HepG2 (cell line): ENCODE results near the gene DUSP12. TPM values are rescaled to one million over a fixed set of nuclear protein-coding genes. Genes with fewer than 3 reads are reported as not detected.

Experiments used
- CBX2 ChIP-seq, 2 experiments: fragments of 200-600 bp in 1 of 2; sonication (generic); formaldehyde crosslinking in 1 of 2; IDR thresholded peaks; 2 replicates each; pipeline versions ENCODE4 v1.7.0 to v1.8.1; 2018 to 2022; ENCODE audit warnings: low read depth in 2 of 2, low read length in 1 of 2, mild to moderate bottlenecking in 1 of 2, missing genetic modification reagents in 1 of 2
- ETV5 ChIP-seq: IDR thresholded peaks from 2 replicates; pipeline ENCODE4 v1.6.1; 2018; ENCODE audit warnings: missing biosample characterization, missing genetic modification reagents, inconsistent platforms, borderline replicate concordance
- EZH2 ChIP-seq: conservative IDR thresholded peaks from 2 replicates; pipeline ENCODE4 v1.6.1; 2012; ENCODE audit warnings: mild to moderate bottlenecking, low read depth, low read length, moderate library complexity
- FOXO1 ChIP-seq: sonication (generic); formaldehyde crosslinking; IDR thresholded peaks from 2 replicates; pipeline ENCODE4 v1.4.0; 2020; ENCODE audit warnings: missing genetic modification reagents
- GABPA ChIP-seq, 2 experiments: IDR thresholded peaks; 2 replicates each; pipeline ENCODE4 v1.6.1; 2011 to 2016; ENCODE audit warnings: low read depth in 2 of 2, low read length in 1 of 2, missing biosample characterization in 1 of 2, missing genetic modification characterization in 1 of 2
- GTF3A ChIP-seq: sonication (generic); formaldehyde crosslinking; conservative IDR thresholded peaks from 2 replicates; pipeline ENCODE4 v1.4.0; 2020; ENCODE audit warnings: mild to moderate bottlenecking, missing genetic modification reagents
- HMGA1 ChIP-seq: sonication (generic); formaldehyde crosslinking; conservative IDR thresholded peaks from 2 replicates; pipeline ENCODE4 v1.4.0; 2020; ENCODE audit warnings: missing genetic modification reagents
- HNRNPLL ChIP-seq: fragments of 200-400 bp; formaldehyde crosslinking; IDR thresholded peaks from 2 replicates; pipeline ENCODE4 v1.6.1; 2017; ENCODE audit warnings: mild to moderate bottlenecking, low read depth, low read length; ENCODE audit not compliant: poor library complexity, severe bottlenecking
- RBFOX2 ChIP-seq: fragments of 200-400 bp; formaldehyde crosslinking; IDR thresholded peaks from 2 replicates; pipeline ENCODE4 v1.6.1; 2017; ENCODE audit warnings: low read depth, mild to moderate bottlenecking, low read length
- SRF ChIP-seq: IDR thresholded peaks from 2 replicates; pipeline ENCODE4 v1.6.1; 2011; ENCODE audit warnings: mild to moderate bottlenecking, low read depth, low read length, moderate library complexity
- SUZ12 ChIP-seq: fragments of 150-350 bp; IDR thresholded peaks from 2 replicates; pipeline ENCODE4 v1.6.1; 2014; ENCODE audit warnings: low read depth, low read length
- TEAD3 ChIP-seq: optimal IDR thresholded peaks from 2 replicates; pipeline ENCODE3; 2016; ENCODE audit warnings: borderline replicate concordance
- YEATS4 ChIP-seq: sonication (generic); formaldehyde crosslinking; IDR thresholded peaks from 2 replicates; pipeline ENCODE4 v1.4.0; 2020; ENCODE audit warnings: missing genetic modification reagents, borderline replicate concordance
- ZIK1 ChIP-seq: sonication (generic); formaldehyde crosslinking; IDR thresholded peaks from 2 replicates; pipeline ENCODE4 v1.5.0; 2020; ENCODE audit warnings: mild to moderate bottlenecking, low read depth, missing genetic modification reagents, borderline replicate concordance
- ZNF230 ChIP-seq: sonication (generic); formaldehyde crosslinking; IDR thresholded peaks from 2 replicates; pipeline ENCODE4 v1.4.0; 2020; ENCODE audit warnings: mild to moderate bottlenecking, missing genetic modification reagents
- ZNF83 ChIP-seq: sonication (generic); formaldehyde crosslinking; IDR thresholded peaks from 2 replicates; pipeline ENCODE4 v1.4.0; 2020; ENCODE audit warnings: missing genetic modification reagents, mild to moderate bottlenecking, borderline replicate concordance
- ZSCAN30 ChIP-seq: sonication (generic); formaldehyde crosslinking; IDR thresholded peaks from 2 replicates; pipeline ENCODE4 v1.5.0; 2020; ENCODE audit warnings: mild to moderate bottlenecking, missing genetic modification reagents
- polyA plus RNA-seq, 8 experiments: library from polyadenylated mRNA; depleted of rRNA in 3 of 8; stranded (reverse) in 7 of 8; unstranded in 1 of 8; fragments of >200 nt; fragmentation: Illumina TruSeq in 4 of 8; extraction: Trizol in 4 of 8; gene quantifications; 2 replicates each; pipeline versions ENCODE4 v1.2.1 to v1.2.3, GENCODE V29; 2011 to 2016; ENCODE audit warnings: low read depth in 4 of 8, missing spikeins in 1 of 8, mixed read lengths in 1 of 8; ENCODE audit not compliant: insufficient read depth in 1 of 8
- total RNA-seq, 5 experiments: library from RNA; depleted of rRNA; stranded (reverse); fragments of >200 nt; fragmentation: Illumina TruSeq; extraction: Trizol; gene quantifications; 2 replicates each; pipeline ENCODE4 v1.2.3, GENCODE V29; 2016; ENCODE audit warnings: low read depth in 1 of 5
- TF ChIP-seq, protein P1 (sequence below): sonication (generic); formaldehyde crosslinking; IDR thresholded peaks from 2 replicates; pipeline ENCODE4 v1.4.0; 2020; ENCODE audit warnings: mild to moderate bottlenecking, missing genetic modification reagents
- TF ChIP-seq, protein P2 (sequence below): fragments of 450-650 bp; IDR thresholded peaks from 2 replicates; pipeline ENCODE4 v1.6.1; 2017; ENCODE audit warnings: mild to moderate bottlenecking
- TF ChIP-seq, protein P3 (sequence below): sonication (generic); formaldehyde crosslinking; IDR thresholded peaks from 2 replicates; pipeline ENCODE4 v1.4.0; 2020; ENCODE audit warnings: missing genetic modification reagents
- TF ChIP-seq, protein P4 (sequence below): sonication (generic); formaldehyde crosslinking; IDR thresholded peaks from 2 replicates; pipeline ENCODE4 v1.4.0; 2020; ENCODE audit warnings: mild to moderate bottlenecking, missing genetic modification reagents

The DUSP12 gene
- total and polyA plus RNA-seq, 2 of the 13 experiments (the other 11 are each of a cell fraction or from before 2014, with no cell fraction given), result 36.7 to 37.1 TPM

DNA sequence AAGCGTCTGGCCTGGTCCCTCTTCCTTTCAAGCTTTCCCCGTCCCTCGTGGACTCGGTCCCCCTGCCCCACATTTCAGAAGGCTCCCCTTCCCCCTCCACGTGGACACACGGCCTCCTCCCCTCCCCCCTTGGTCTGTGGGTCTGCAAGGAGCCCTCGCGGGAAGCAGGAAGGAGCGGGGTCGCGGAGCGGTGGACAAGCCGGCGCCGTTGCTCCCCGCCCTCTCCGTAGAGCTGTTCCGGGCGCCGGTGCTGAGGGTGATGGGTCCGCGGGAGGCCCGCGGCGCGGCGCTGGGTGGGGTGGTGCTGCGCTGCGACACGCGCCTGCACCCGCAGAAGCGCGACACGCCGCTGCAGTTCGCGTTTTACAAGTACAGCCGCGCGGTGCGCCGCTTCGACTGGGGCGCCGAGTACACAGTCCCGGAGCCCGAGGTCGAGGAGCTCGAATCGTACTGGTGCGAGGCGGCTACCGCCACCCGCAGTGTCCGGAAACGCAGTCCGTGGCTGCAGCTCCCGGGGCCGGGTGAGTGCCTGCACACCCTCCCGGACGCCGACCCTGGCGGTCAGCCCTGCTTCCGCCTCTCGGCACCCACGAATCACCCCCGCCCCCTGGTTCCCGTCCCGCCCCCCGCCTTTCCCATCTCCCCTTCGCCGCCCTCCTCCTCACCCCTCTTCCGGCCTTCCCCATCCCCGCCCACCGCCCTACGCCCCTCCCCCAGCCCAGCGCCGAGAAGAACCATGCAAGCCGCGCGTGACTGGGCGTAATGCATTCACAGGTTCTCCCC lies 22.9 kb upstream of the DUSP12 start (continued):
- TF ChIP-seq YEATS4 (CRISPR knock-in tag) (peak; percentile 51; the same call in 1 of the 2 replicates), HNRNPLL (peak; percentile 12), SRF (no peak), ZNF230 (CRISPR knock-in tag) (no peak), EZH2 (no peak), ZIK1 (CRISPR knock-in tag) (no peak), CBX2 (IDR thresholded peaks at IDR 0.05; ENCODE audit: low read depth, low read length) (no peak), CBX2 (CRISPR knock-in tag; IDR thresholded peaks at IDR 0.05; ENCODE audit: low read depth) (0 out of 2 replicates have a peak, but pooled peaks have one; percentile 9), ZSCAN30 (CRISPR knock-in tag) (no peak), FOXO1 (CRISPR knock-in tag) (0 out of 2 replicates have a peak, but pooled peaks have one; percentile 20), HMGA1 (no peak), ZNF83 (0 out of 2 replicates have a peak, but pooled peaks have one; percentile 40), SUZ12 (no peak), RBFOX2 (0 out of 2 replicates have a peak, but pooled peaks have one; percentile 55), GTF3A (no peak), ETV5 (CRISPR knock-in tag) (peak; percentile 44), GABPA (IDR thresholded peaks at IDR 0.05; ENCODE audit: low read depth, low read length) (peak; percentile 50), GABPA (CRISPR knock-in tag; IDR thresholded peaks at IDR 0.05; ENCODE audit: low read depth) (peak; percentile 46; the same call in 1 of the 2 replicates), TEAD3 (no peak)
- TF ChIP-seq, protein P1, sequence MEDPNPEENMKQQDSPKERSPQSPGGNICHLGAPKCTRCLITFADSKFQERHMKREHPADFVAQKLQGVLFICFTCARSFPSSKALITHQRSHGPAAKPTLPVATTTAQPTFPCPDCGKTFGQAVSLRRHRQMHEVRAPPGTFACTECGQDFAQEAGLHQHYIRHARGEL (CRISPR knock-in tag), result no peak
- TF ChIP-seq, protein P2, sequence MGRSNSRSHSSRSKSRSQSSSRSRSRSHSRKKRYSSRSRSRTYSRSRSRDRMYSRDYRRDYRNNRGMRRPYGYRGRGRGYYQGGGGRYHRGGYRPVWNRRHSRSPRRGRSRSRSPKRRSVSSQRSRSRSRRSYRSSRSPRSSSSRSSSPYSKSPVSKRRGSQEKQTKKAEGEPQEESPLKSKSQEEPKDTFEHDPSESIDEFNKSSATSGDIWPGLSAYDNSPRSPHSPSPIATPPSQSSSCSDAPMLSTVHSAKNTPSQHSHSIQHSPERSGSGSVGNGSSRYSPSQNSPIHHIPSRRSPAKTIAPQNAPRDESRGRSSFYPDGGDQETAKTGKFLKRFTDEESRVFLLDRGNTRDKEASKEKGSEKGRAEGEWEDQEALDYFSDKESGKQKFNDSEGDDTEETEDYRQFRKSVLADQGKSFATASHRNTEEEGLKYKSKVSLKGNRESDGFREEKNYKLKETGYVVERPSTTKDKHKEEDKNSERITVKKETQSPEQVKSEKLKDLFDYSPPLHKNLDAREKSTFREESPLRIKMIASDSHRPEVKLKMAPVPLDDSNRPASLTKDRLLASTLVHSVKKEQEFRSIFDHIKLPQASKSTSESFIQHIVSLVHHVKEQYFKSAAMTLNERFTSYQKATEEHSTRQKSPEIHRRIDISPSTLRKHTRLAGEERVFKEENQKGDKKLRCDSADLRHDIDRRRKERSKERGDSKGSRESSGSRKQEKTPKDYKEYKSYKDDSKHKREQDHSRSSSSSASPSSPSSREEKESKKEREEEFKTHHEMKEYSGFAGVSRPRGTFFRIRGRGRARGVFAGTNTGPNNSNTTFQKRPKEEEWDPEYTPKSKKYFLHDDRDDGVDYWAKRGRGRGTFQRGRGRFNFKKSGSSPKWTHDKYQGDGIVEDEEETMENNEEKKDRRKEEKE, result no peak
- TF ChIP-seq, protein P3, sequence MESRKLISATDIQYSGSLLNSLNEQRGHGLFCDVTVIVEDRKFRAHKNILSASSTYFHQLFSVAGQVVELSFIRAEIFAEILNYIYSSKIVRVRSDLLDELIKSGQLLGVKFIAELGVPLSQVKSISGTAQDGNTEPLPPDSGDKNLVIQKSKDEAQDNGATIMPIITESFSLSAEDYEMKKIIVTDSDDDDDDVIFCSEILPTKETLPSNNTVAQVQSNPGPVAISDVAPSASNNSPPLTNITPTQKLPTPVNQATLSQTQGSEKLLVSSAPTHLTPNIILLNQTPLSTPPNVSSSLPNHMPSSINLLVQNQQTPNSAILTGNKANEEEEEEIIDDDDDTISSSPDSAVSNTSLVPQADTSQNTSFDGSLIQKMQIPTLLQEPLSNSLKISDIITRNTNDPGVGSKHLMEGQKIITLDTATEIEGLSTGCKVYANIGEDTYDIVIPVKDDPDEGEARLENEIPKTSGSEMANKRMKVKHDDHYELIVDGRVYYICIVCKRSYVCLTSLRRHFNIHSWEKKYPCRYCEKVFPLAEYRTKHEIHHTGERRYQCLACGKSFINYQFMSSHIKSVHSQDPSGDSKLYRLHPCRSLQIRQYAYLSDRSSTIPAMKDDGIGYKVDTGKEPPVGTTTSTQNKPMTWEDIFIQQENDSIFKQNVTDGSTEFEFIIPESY (CRISPR knock-in tag), result no peak
- TF ChIP-seq, protein P4, sequence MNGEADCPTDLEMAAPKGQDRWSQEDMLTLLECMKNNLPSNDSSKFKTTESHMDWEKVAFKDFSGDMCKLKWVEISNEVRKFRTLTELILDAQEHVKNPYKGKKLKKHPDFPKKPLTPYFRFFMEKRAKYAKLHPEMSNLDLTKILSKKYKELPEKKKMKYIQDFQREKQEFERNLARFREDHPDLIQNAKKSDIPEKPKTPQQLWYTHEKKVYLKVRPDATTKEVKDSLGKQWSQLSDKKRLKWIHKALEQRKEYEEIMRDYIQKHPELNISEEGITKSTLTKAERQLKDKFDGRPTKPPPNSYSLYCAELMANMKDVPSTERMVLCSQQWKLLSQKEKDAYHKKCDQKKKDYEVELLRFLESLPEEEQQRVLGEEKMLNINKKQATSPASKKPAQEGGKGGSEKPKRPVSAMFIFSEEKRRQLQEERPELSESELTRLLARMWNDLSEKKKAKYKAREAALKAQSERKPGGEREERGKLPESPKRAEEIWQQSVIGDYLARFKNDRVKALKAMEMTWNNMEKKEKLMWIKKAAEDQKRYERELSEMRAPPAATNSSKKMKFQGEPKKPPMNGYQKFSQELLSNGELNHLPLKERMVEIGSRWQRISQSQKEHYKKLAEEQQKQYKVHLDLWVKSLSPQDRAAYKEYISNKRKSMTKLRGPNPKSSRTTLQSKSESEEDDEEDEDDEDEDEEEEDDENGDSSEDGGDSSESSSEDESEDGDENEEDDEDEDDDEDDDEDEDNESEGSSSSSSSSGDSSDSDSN (CRISPR knock-in tag), result peak; percentile 60
